Measurements from ENCODE around the gene CCL4.
"Not testable (repeated sequence)": the region's sequence is repeated elsewhere in the genome, so short reads cannot be mapped to it uniquely, and the experiment has no call there.

The CCL4 gene

DNA sequence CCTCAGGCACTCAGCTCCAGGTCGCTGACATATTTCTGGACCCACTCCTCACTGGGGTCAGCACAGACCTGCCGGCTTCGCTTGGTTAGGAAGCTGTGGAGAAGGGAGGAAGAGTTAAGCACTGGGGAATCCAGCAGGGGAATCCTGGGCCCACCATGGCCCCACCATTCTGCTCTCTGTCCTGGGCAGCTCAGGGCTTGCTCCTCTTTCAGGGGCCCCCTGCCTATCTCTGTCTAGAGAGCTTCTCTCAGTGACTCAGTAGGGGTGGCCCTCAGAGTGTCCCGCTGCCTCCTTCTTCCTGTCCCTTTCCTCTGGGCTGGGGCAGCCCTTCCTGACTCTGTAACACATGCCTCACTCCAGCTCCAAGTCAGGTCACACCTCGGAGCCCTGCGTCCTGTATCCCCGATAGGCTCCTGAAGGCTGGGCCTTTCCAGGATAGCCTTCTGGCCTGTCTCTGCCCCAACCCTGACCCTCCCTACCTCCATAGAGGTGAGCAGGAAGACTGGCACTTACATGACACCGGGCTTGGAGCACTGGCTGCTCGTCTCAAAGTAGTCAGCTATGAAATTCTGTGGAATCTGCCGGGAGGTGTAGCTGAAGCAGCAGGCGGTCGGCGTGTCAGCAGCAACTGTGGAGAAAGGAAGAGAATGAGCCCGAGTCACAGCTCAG, 14.8 kb upstream of the CCL4 start:
- DNase-seq = no peak

DNA sequence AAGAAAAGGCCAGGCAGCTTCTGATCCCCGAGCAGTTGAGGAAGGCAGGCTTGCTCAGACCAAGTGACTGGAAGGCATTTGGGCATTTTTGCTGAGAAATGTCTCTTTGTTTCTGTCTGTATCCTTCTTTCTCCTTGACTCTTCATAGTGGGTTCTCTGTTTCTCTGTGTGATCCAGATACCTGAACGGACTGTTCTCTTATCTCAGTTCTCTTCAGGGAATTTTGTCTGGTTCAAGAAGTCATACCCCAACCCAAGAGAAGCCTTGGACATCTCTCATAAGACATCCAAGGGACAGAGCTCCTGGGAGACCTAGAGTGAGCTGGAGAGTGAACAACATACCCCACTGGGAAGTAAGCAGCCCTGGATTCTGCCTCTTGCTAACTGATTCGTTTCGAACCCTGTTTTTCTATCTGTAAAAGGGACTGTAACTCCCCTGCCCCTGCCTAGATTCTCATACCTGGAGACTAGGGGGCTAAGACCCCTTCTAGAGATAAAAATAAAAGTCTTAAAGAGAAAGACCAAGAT, 14.2 kb upstream of the CCL4 start:
- no peak for DNase-seq

DNA sequence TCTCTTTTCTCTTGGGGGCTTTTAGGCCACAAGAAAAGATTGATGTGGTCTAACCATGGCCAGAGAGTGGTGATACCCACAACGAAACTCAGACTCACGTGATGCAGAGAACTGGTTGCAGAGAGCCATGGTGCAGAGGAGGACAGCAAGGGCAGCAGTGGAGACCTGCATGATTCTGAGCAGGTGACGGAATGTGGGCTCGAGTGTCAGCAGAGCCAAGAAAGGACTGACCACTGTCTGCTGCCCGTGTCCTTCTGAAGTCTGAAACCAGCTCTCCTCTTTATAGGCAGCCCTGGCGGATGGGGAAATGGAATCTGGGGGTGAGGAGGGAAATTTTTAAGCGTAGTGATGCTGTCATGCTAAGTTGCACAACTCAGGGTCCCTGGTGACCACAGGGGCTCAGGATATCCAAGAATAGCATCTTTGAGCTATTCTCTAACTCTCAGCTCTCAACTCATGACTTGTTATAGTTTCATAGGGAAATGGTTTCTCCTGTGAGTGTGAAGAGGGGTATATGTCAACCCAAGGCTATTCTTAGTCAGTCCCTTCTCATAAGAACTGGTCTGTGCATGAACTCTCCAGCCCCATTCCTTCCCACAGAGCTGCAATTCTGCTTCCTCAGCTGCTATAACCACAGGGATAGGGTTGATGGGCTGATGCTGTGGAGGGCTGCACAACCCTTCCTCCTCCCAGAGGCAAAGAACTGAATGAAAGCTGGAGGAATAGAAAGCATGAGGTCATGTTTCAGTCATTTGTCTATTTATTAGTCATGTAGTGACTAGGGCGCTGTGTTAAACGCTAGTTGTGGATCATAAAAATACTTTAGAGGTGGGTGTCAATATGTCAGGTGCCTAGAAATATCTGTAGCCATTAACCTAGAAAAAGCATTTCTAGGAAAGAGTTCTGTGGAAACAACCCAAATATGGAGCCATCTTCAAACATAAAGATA, 13.5 kb upstream of the CCL4 start, which contains the start of gene CCL3:
TSS of gene CCL3 (minus strand) at position 256 of the 949 bp plus-strand sequence. CDS start at position 171, 85 bp downstream.
- DNase-seq = no peak

DNA sequence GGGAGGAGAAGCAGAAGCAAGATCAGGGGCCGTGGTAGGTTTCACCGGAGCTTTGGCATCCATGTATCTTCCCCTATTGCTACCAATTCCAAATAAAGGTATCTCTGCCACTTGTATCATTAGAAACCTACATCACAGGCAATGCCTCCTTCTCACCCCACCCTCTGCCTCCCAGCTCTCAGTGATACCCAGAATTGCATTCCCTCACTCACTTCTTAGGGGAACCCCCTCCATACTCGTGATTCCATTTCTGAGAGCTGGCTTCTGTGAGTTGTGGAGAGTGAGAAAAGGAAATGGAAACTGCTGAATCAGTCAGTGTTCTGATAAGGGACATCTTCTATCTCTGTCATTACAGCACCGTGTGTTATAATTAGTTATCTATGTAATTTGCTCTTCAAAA, 11.4 kb upstream of the CCL4 start:
- DNase-seq = no peak

DNA sequence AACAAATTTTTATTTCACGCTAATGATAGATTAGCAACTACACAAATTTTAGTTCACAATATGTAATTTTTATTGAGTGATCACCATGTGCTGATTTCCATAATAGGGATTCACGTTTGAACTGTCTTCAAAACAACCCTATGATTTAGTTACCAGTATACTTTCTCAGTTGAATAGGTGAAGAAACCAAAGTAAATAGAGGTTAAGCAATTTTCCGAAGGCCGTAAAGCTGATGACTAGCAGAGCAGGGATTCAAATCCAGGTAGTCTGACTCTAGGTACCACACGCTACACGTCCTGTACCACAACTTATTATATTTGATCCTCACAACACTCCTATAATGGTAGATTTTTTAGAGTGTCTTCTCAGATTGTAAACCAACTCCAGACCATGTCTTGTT, 10.9 kb upstream of the CCL4 start:
- not testable (repeated sequence) for DNase-seq

DNA sequence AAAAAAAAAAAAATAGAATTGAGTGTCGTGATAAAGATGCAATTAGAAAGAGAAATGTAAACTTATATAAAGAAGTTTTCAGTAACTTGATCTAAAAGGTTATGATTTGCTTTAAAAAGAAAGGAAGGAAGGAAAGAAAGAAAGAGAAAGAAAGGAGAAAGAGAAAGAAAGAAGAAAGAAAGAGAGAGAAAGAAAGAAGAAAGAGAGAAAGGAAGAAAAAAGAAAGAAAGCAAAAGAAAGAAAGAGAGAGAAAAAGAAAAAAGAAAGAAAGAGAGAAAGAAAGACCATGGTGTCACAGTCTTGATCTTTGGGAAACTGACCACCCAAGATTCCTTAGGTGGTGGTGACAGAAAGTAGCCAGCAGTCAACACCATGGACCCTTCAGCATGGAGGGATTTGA, 9.4 kb upstream of the CCL4 start:
- no peak for DNase-seq

DNA sequence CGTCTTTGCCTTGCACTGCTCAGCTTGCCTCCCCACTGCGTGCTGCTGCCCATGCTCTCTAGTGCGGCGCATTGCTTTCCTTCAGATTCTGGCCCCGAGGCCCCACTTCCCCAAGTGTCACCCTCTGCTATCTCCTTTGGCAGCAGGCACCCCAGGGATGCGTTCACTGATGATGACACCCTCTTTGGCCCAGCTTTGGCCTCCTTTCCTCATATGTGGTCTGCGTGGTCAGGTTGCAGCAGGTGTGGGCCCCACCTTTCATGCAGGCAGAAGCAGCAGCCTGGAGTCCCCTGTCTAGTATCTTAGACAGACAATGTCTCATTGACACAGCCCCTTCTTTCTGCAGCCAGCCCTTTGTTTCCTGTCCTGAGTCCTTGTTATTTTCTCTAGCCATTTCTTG, 8.9 kb upstream of the CCL4 start:
- DNase-seq = no peak

DNA sequence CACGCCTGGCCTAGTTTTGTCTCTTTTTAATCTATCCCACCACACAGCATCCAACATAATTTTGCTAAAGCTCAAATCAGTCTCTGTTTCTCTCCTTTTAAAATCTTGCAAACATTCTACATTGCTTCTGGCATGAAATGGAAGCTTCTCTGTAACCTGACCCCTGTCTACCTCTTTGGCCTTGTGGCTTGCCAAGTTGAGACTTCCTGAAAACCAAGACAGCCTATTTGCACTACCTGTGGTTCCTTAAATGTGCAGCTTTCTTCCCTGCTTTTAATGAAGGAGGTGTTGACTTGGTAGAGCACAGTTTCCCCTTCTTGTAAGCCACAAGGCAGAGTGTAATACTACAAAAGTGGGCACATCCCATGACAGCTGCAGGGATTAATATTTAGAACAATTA, 7.6 kb upstream of the CCL4 start:
- DNase-seq = no peak

DNA sequence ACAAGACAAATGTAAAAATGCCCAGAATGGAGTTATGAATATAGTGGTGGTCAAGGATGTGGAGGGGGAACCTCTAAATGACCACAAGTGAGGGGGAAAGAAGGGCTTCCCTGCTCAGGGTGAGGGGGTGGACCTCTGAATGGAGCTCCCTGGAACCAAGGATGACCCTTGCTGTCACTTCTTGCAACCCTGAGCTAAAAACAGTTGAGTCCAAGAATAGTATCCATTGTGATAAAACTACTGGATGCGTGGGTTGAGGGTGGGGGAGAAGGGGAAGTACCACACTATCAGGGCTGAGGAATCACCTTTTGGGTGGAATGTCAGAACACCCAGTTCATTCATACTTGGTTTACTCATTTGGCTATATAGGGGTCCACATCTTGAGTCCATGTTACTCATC, 4.6 kb upstream of the CCL4 start:
- DNase-seq = not testable (repeated sequence)

DNA sequence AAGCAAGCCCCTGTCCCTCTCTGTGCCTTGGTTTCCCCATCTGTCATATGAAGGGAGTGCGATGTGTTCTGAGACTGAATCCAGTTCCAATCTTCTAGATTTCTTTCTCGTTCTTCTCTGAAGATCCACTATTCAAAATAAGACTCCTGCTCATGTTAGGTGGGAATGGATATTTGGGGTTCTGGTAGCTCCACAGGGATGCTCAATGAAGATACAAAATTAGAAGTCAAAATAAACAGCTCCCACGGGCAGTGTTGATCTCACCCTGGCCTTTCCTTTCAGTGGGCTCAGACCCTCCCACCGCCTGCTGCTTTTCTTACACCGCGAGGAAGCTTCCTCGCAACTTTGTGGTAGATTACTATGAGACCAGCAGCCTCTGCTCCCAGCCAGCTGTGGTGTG, 619 bp downstream of the CCL4 start:
- DNase-seq = not testable (repeated sequence)

DNA sequence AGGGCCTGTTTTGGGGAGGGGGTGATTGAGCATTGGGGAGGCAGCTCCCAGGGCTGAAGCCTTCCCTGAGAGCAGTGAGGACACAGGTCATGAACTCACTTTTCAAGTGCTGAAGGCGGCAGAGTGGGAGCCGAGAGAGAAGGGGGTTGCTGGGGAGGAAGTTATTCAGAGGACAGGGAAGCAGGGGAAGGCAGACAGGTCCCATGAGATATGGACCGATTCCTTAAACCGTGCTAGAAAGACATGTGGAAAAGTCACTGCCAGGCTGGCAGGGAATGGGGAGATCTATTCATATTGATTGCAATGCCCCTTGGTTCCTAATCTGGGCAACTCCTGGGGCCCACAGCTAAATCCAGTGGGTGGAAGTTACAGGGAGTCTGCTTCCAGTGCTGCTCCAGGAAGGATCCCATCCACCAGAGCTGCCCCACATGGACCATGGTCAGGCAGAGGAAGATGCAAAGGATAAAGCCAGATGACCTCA, 1.1 kb downstream of the CCL4 start:
- DNase-seq = no peak

DNA sequence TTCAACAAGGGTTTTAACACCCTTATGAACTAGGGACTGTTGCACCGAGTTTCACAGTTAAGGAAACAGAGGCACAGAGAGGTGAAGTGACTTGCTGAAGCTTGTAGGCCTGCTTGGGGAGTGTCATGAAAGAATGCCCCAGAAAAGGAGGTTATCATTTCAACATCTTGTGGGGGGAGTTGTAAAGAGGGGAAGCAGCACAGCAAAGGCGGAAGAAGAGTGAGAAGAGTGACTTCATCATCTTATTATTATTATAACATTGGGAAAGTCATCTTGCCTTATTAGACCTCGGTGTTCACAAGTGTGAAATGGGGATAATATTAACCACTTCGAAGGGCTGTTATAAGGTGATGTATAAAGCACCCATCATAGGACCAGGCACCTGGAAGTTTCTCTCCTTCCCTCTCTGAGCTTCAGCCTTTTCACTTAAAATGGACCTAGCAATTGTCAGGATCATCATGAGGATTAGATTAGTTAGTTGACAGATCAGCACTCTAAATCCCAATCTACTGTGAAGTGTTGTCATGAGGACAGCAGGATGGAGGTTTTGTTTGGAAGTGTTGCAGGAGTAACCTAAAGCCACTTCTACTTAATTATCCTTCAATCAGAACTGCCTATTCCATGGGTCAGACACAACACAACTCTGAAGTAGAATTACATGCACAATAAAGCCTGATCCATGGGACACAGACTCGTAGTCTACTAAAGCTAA, 2.3 kb downstream of the CCL4 start:
- no peak for DNase-seq

DNA sequence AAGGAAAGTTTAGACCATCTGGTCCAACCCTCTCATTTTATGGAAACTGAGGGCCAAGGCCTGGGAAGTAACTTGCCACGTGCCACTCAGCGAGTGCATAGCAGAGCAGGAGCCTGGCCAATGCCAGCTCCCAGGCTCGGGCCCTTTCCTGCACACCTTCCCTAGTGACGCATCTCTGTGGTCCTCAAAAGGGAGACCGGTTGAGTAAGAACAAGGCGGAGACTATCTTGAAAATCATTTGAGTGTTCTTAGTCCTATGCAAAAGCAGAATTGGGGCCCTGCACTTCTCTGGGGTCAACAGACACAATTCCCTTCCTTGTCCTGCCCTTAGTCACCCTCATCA, 2.8 kb downstream of the CCL4 start:
- no peak for DNase-seq

DNA sequence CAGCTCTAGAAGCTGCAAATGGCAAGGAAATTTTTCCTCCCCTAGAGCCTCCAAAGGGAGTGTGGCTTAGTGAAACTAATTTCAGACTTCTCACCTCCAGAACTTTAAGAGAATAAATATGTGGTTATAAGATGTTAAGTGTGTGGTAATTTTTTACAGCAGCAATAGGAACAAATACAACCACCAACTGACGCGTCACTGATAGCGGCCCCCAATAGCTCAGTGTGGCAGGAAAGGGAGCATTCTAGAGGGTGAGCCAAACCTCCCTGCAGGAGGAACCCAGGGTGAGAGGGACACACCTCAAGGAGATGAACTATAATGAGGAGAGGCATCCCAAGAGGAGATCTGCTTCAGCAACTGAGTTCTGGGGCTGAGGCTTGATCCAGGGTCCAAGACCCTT, 4.0 kb downstream of the CCL4 start:
- no peak for DNase-seq

DNA sequence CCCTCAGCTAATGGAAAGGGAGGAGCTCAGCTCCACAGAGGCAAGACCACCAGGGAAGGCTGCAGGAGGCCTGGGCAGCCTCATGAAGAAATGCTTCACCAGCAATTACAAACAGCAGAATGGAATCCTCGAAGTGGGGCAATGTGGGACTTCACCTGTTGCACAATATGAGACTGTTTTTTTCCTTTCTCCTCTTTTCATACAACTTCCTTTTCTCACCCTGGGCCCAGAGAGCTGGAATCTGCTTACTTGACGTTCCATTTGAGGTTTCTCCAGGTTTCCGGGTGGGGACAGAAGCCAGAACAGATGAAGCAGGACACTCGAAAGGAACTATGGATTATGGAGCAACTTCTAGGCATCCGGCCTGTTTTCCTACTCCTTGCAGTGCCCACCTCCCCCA, 4.6 kb downstream of the CCL4 start:
- not testable (repeated sequence) for DNase-seq

DNA sequence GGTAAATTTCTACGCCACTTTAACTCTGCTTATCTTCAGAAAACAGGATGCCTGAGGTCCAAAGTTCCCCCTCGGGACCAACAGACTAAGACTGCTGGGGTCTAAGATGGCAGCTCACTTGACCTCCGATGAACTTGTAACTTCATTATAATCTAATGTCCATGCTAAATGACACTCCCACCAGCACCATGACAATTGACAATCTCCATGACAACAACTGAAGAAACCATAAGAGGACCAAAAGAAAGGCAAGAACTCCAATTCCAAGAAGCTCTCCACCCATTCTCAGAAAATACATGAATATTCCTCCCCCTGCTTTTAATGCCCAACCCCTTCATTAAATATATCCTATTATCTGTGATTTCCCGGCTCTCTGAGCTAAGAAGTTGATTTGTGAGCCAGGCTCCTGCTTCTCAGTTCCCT, 7.5 kb downstream of the CCL4 start:
- no peak for DNase-seq

DNA sequence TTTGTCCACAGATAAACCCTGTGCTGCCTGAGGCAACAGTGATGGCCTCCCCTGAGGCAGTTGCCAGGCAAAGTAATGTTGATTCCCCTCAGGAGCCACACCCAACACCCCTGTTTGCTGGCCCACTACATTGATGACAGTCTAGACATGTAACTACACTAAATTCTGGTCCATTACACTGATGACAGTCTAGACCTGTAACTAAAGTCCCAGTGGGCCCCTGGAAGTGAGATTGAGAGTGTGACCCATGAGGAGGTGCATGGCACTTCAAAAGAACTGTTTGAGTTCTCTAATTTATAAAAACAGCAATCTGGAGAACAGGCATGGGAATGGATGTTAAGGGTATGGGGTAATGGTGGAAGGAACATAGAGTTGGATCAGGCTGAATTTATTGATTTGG, 8.9 kb downstream of the CCL4 start:
- no peak for DNase-seq

DNA sequence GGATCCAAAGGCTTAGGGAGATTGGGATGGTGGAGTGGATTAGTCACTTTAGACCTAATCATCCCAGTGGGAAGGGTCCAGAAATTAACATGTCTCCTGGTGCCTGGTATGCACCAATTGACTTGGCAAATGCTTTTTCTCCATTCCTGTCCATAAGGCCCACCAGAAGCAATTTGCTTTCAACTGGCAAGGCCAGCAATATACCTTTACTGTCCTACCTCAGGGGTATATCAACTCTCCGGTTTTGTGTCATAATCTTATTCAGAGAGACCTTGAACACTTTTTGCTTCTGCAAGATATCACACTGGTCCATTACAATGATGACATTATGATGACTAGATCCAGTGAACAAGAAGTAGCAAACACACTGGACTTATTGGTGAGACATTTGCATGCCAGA, 9.5 kb downstream of the CCL4 start:
- not testable (repeated sequence) for DNase-seq

DNA sequence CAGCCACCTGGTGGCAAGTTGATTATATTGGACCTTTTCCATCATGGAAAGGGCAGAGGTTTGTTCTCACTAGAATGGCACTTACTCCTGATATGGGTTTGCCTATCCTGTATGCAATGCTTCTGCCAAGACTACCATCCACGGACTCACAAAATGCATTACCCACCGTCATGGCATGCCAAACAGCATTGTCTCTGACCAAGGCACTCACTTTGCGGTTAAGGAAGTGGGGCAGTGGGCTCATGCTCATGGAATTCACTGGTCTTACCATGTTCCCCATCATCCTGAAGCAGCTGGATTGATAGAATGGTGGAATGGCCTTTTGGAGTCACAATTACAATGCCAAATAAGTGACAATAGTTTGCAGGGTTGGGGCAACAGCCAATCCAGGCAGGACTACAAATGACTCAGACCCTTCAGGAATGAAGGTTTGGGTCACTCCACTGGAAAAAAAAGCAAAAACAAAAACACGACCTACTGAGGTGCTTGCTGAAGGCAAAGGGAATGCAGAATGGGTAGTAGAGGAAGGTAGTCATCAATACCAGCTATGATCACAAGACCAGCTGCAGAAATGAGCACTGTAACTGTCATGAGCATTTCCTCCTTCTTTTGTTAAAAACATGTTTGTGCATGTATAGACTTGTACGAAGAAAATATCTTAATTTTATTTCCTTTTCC, 11.5 kb downstream of the CCL4 start:
- DNase-seq = not testable (repeated sequence)

DNA sequence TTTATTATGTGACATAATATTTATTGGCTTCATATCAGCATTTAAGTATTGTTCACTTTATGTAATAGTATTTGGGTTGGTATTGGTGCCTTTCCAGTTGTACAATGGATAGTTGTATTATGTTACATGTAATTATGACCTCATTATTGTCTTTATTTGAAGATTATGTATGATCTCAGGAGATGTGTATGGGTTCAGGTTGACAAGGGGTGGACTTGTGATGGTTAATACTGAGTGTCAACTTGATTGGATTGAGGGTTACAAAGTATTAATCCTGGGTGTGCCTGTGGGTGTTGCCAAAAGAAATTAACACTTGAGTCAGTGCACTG, 12.0 kb downstream of the CCL4 start:
- DNase-seq = not testable (repeated sequence)

DNA sequence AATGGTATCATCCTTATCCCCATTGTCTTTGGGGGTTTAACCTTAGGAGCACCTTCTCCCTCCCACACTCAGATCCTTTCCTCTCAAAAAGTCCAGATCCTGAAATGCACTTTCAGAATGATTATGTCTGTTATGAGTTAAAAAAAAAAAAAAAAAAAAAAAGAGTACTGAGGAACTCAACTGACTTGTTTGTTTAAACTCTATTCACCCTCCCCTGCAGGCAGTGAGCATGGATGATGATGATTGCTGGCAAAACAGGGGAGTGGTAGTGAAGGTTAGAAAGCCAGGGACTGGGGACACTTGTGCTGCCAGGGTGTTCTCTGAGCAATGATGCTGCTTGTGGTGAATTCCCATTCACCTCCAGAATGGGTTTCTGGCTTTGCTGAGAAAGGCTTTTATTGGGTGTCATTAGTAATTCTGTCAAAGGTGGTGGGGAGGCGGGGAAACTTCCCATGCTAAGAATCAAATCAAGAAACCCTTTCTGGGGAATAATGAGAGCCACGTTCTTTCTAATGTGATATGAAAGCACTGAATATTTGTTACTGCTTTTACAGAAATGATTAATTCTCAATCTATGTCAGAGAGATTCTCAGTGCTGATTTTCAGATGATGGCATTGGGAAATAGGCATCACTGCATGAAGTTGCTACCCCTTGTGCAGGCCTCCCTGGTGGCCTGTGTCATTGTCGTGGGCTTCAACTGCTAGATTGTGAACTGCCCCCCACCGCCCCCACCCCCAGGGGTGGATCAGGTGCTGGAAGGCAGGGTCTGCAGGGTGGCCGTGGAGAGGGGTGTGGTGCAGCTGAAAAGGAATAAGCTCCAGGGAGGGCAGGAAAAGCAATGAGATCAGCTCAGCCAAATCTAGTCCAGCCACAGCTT, 14.1 kb downstream of the CCL4 start:
- no peak for DNase-seq

All from NCI-H526 (cell line).